K562 (cell line): ENCODE results near the gene SLC39A11. TPM values are rescaled to one million over a fixed set of nuclear protein-coding genes. Genes with fewer than 3 reads are reported as not detected.

ENCODE experiments used
- ATAC-seq: fragments of 200-7000 bp; cut with Tn5 transposase; 3 replicates; pipeline ENCODE4 v1.9.1; 2020; ENCODE audit warnings: moderate library complexity
- BruUV-seq: library from RNA; stranded (reverse); fragments of 400-500 nt; replicated peaks from 2 replicates; lab custom pipeline; 2021; lab: Mats Ljungman, UMichigan
- CTCF ChIA-PET: fragments of 300-600 bp; formaldehyde crosslinking; extraction: SDS; loops from one replicate; lab custom pipeline; 2021; ENCODE audit warnings: low intra/inter-chr PET ratio; lab: Yijun Ruan, JAX
- POLR2A ChIA-PET: fragments of 300-600, 350-650 bp; sonication (Branson Sonifier 250); formaldehyde crosslinking; extraction: SDS; loops from one replicate; lab custom pipeline; 2021; ENCODE audit warnings: antibody characterized with exemption, inconsistent platforms; lab: Yijun Ruan, JAX
- DNase-seq, 4 experiments: peaks; one replicate each; pipeline versions ENCODE4 v3.0.0 to v3.0.0-alpha.2; 2011 to 2018; ENCODE audit warnings: low spot score in 3 of 4, mixed read lengths in 3 of 4; ENCODE audit errors: extremely low read depth in 1 of 4
- FAIRE-seq: peaks from 2 replicates; lab custom pipeline; 2011; peaks lifted over from hg19 to GRCh38; lab: Jason Lieb, UNC
- H2AFZ ChIP-seq: 2 replicates; pipeline ENCODE4 v1.6.0; 2011; ENCODE audit warnings: low read depth, low read length, control low read depth, inconsistent platforms
- H3K27ac ChIP-seq: fragments of 200-600 bp; 3 replicates; pipeline ENCODE4 v1.8.0; 2011; ENCODE audit warnings: low read depth, mild to moderate bottlenecking, control low read depth, inconsistent platforms, low read length, moderate library complexity, mixed read lengths; ENCODE audit errors: extremely low read depth
- H3K27me3 ChIP-seq, 2 experiments: fragments of 300-600 bp in 1 of 2; 2 replicates in 1 of 2; 3 replicates in 1 of 2; pipeline versions ENCODE4 v1.6.0 to v1.8.0; 2011; ENCODE audit warnings: inconsistent platforms in 2 of 2, low read length in 2 of 2, mild to moderate bottlenecking in 1 of 2, mixed read lengths in 1 of 2, moderate library complexity in 1 of 2; ENCODE audit not compliant: control insufficient read depth in 2 of 2, insufficient read depth in 2 of 2
- H3K36me3 ChIP-seq: fragments of 300-600 bp; 3 replicates; pipeline ENCODE4 v1.8.0; 2011; ENCODE audit warnings: mild to moderate bottlenecking, low read length, inconsistent platforms; ENCODE audit not compliant: control insufficient read depth, insufficient read depth
- H3K4me1 ChIP-seq, 2 experiments: fragments of 200-600 bp in 1 of 2; replicated peaks in 1 of 2; 2 replicates in 1 of 2; 3 replicates in 1 of 2; pipeline versions ENCODE4 v1.5.1 to v1.8.0; 2011; ENCODE audit warnings: inconsistent platforms in 2 of 2, low read length in 2 of 2, mild to moderate bottlenecking in 1 of 2, mixed read lengths in 1 of 2, moderate library complexity in 1 of 2; ENCODE audit not compliant: control insufficient read depth in 2 of 2, insufficient read depth in 2 of 2
- H3K4me2 ChIP-seq: 2 replicates; pipeline ENCODE4 v1.6.1; 2011; ENCODE audit warnings: low read length, control low read depth, inconsistent platforms, mixed read lengths; ENCODE audit not compliant: insufficient read depth
- H3K4me3 ChIP-seq: fragments of 200-600 bp; sonication (generic), shearing (Covaris generic); 2 replicates; pipeline ENCODE4 v1.5.1; 2016; ENCODE audit warnings: control low read depth, inconsistent platforms
- H3K79me2 ChIP-seq: fragments of 200-600 bp; 3 replicates; pipeline ENCODE4 v1.8.0; 2011; ENCODE audit warnings: low read length, inconsistent platforms; ENCODE audit not compliant: control insufficient read depth, insufficient read depth
- H3K9ac ChIP-seq, 2 experiments: 2 replicates each; pipeline versions ENCODE4 v1.6.0 to v1.6.1; 2011; ENCODE audit warnings: low read depth in 2 of 2, low read length in 2 of 2, control low read depth in 1 of 2, inconsistent platforms in 1 of 2, mild to moderate bottlenecking in 1 of 2, mixed read lengths in 1 of 2; ENCODE audit not compliant: insufficient read depth in 1 of 2
- H3K9me1 ChIP-seq: one replicate; pipeline ENCODE4 v1.6.0; 2011; ENCODE audit warnings: inconsistent platforms, mild to moderate bottlenecking, low read length, moderate library complexity; ENCODE audit not compliant: control insufficient read depth, insufficient read depth
- H3K9me3 ChIP-seq: replicated peaks from 2 replicates; pipeline ENCODE4 v1.5.1; 2011; ENCODE audit warnings: low read depth, low read length, inconsistent platforms; ENCODE audit not compliant: control insufficient read depth, insufficient read depth
- H4K20me1 ChIP-seq: replicated peaks from 2 replicates; pipeline ENCODE4 v1.6.1; 2011; ENCODE audit warnings: low read length, inconsistent platforms, mixed read lengths; ENCODE audit not compliant: control insufficient read depth, insufficient read depth
- BRD4 ChIP-seq: fragments of 200-600 bp; sonication (generic); IDR thresholded peaks from 2 replicates; pipeline ENCODE4 v1.6.1; 2017; ENCODE audit warnings: inconsistent platforms
- BRD9 ChIP-seq: fragments of 450-650 bp; IDR thresholded peaks from 2 replicates; pipeline ENCODE4 v1.6.1; 2018; ENCODE audit warnings: low read depth; ENCODE audit not compliant: partially characterized antibody
- PHF20 ChIP-seq: fragments of 450-650 bp; IDR thresholded peaks from 2 replicates; pipeline ENCODE4 v1.6.1; 2018; ENCODE audit not compliant: partially characterized antibody
- PHF8 ChIP-seq: fragments of 200-600 bp; sonication (generic); IDR thresholded peaks from 2 replicates; pipeline ENCODE4 v1.6.1; 2012; ENCODE audit warnings: mixed run types, mild to moderate bottlenecking, inconsistent platforms, low read length, moderate library complexity, borderline replicate concordance
- RBM25 ChIP-seq: fragments of 200-400 bp; formaldehyde crosslinking; IDR thresholded peaks from 2 replicates; pipeline ENCODE4 v1.6.1; 2018; ENCODE audit warnings: low read length, low read depth, moderate library complexity; ENCODE audit not compliant: severe bottlenecking
- ZNF24 ChIP-seq: fragments of 450-650 bp; IDR thresholded peaks from 2 replicates; pipeline ENCODE4 v1.6.1; 2016
- ZNF561 ChIP-seq: fragments of 450-650 bp; formaldehyde crosslinking; conservative IDR thresholded peaks from 2 replicates; pipeline ENCODE4 v1.4.0; 2020; ENCODE audit warnings: mild to moderate bottlenecking, moderate library complexity
- ZNF778 ChIP-seq: fragments of 450-650 bp; formaldehyde crosslinking; IDR thresholded peaks from 2 replicates; pipeline ENCODE4 v1.4.0; 2020; ENCODE audit warnings: mild to moderate bottlenecking, moderate library complexity
- ZSCAN29 ChIP-seq: fragments of 450-650 bp; IDR thresholded peaks from 2 replicates; pipeline ENCODE4 v1.6.1; 2017
- WGBS: fragments of 100-300 bp; shearing (Covaris generic); methylation state at CpG from one replicate; pipeline ENCODE4 v1.1.6; 2016; ENCODE audit warnings: low coverage, mixed read lengths; ENCODE audit not compliant: insufficient coverage; ENCODE audit errors: missing lambda C conversion rate; 5-methylcytosine and 5-hydroxymethylcytosine counted together
- in situ Hi-C: fragments of 300-500 bp; cut with MboI; formaldehyde crosslinking; loops from 4 replicates; pipeline ENCODE4 v1.15.0; 2018; ENCODE audit warnings: inconsistent platforms, mixed read lengths
- intact Hi-C: fragments of 100-400 bp; cut with micrococcal nuclease; formaldehyde crosslinking; loops from 2 replicates; pipeline ENCODE4 v1.14.2; 2022
- polyA plus RNA-seq, 8 experiments: library from polyadenylated mRNA; depleted of rRNA in 4 of 8; stranded (reverse) in 5 of 8; unstranded in 3 of 8; fragments of >200 nt; fragmentation: Nextera tagmentation in 2 of 8; fragmentation: Illumina TruSeq in 1 of 8; extraction: Ambion mirVana in 2 of 8; extraction: Trizol in 1 of 8; gene quantifications; 2 replicates each; pipeline versions ENCODE4 v1.2.1 to v1.2.3, GENCODE V29; 2011 to 2014; ENCODE audit warnings: inconsistent platforms in 1 of 8, missing spikeins in 1 of 8
- total RNA-seq, 7 experiments: library from RNA; depleted of rRNA in 6 of 7; stranded (reverse); fragments of >200 nt in 6 of 7; fragmentation: Illumina TruSeq in 2 of 7; extraction: Trizol in 2 of 7; gene quantifications; 2 replicates each; pipeline versions ENCODE4 v1.2.1 to v1.2.3, GENCODE V29; 2011 to 2021; ENCODE audit warnings: low replicate concordance in 1 of 7
- TF ChIP-seq, protein P1 (sequence below): fragments of 450-650 bp; conservative IDR thresholded peaks from 2 replicates; pipeline ENCODE4 v1.6.1; 2016; ENCODE audit warnings: missing genetic modification characterization, low read depth, mild to moderate bottlenecking, control low read depth, missing compliant biosample characterization

The SLC39A11 gene
- total and polyA plus RNA-seq, 9 of the 15 experiments (the other 6 are each of a cell fraction or from before 2014, with no cell fraction given): 10.5 to 26.4 (median 13.4) TPM

DNA sequence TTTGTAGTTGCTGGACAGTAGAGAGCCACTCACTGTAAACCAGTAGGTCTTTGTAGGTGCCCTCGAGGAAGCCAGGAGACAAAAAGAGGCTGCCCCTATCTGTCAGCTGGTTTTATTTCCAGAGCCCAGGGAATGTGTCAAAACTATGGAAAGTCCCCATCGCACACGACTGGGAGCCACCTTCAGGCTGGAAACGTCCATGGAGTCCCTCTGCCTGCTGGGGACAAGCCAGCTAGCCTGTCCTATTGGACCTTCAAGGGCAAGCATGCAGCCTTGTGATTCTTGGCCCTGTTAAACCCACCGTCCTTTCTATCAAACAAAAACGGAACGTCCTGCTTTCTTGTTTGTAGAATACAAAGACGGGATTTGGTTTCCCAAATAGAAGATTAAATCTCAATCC, 289.8 kb downstream of the SLC39A11 start:
- CTCF ChIA-PET: no interaction called here
- no peaks in the 10 kb centered on the region for H3K9me1 ChIP-seq
- FAIRE-seq (no peak), ATAC-seq (no peak), DNase-seq (no peak)
- no peaks in the 10 kb centered on the region for H3K9me3 ChIP-seq
- no peak overlapping the region for H2AFZ ChIP-seq
- H3K79me2 ChIP-seq: no peaks in the 10 kb centered on the region
- intact Hi-C loops: no loop called here
- POLR2A ChIA-PET: interaction anchor here (0.7 kb wide), 1 partner anchor 16 kb away, joined by 3 read pairs; no protein-coding TSS in a partner anchor
- TF ChIP-seq PHF20 (no peak), BRD9 (no peak), ZNF24 (no peak), PHF8 (no peak), ZNF778 (no peak), ZNF561 (CRISPR knock-in tag) (no peak), BRD4 (no peak), ZSCAN29 (no peak)
- no peaks in the 10 kb centered on the region for H3K36me3 ChIP-seq
- no peaks in the 10 kb centered on the region for H3K27me3 ChIP-seq
- H3K27ac ChIP-seq: no peak overlapping the region
- whole genome bisulfite sequencing: 55% methylated on average over 8 of the region's 8 CpGs
- H3K4me1 ChIP-seq: no peaks in the 10 kb centered on the region
- BruUV-seq: no TSS peak
- H3K4me3 ChIP-seq: no peak overlapping the region
- H4K20me1 ChIP-seq: no peaks in the 10 kb centered on the region
- in situ Hi-C loops: no loop called here
- no peak overlapping the region for H3K9ac ChIP-seq
- no peak overlapping the region for H3K4me2 ChIP-seq

DNA sequence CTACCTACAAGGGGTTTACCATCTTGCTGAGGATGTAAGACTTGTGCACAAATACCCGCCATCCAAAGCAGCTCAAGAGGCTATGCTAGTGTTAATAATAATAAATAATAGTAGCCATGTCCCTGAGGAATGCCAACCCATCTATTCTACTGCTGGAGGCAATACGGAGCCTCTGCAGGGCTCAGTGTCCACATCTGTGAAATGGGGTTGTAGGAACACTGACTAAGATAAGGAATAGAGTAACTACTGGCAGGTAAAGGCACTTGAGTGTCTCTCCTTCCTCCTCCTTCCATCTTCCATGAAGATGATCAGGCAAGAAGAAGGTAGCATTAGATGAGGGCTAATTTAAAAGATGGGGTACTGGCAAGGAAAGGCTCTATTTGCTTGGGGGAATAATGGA, 295.3 kb downstream of the SLC39A11 start:
- DNase-seq: no peak
- H3K27ac ChIP-seq: no peak overlapping the region
- H3K4me3 ChIP-seq: no peak overlapping the region
- TF ChIP-seq, protein P1, sequence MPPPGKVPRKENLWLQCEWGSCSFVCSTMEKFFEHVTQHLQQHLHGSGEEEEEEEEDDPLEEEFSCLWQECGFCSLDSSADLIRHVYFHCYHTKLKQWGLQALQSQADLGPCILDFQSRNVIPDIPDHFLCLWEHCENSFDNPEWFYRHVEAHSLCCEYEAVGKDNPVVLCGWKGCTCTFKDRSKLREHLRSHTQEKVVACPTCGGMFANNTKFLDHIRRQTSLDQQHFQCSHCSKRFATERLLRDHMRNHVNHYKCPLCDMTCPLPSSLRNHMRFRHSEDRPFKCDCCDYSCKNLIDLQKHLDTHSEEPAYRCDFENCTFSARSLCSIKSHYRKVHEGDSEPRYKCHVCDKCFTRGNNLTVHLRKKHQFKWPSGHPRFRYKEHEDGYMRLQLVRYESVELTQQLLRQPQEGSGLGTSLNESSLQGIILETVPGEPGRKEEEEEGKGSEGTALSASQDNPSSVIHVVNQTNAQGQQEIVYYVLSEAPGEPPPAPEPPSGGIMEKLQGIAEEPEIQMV (tag): no peak
- TF ChIP-seq RBM25: peak; percentile 68
- no peak for TF ChIP-seq ZSCAN29
- TF ChIP-seq, all 486 proteins: peak for 1
- no peaks in the 10 kb centered on the region for H3K9me1 ChIP-seq
- FAIRE-seq (no peak), ATAC-seq (no peak)
- no peaks in the 10 kb centered on the region for H4K20me1 ChIP-seq
- ChIA-PET CTCF (interaction anchor here (0.6 kb wide), 1 partner anchor 8 kb away, joined by 4 read pairs; no protein-coding TSS in a partner anchor), POLR2A (no interaction called here)
- no TSS peak for BruUV-seq
- no peaks in the 10 kb centered on the region for H3K79me2 ChIP-seq
- H3K4me2 ChIP-seq: no peak overlapping the region
- 49% methylated on average over 2 of the region's 2 CpGs for WGBS
- H2AFZ ChIP-seq: no peak overlapping the region
- in situ Hi-C loops: no loop called here
- no peaks in the 10 kb centered on the region; a peak in 1 of 5 replicates for H3K4me1 ChIP-seq
- intact Hi-C loops: no loop called here
- no peaks in the 10 kb centered on the region for H3K36me3 ChIP-seq
- no peaks in the 10 kb centered on the region for H3K27me3 ChIP-seq
- no peak overlapping the region for H3K9ac ChIP-seq
- H3K9me3 ChIP-seq: no peaks in the 10 kb centered on the region
